ENCODE data around the gene HELZ2. TPM values are rescaled to one million over a fixed set of nuclear protein-coding genes. Genes with fewer than 3 reads are reported as not detected.

The HELZ2 gene
- total and polyA plus RNA-seq, 2 experiments from 2014 or later = 5.2 to 48.9 TPM

- Mint-ChIP-seq H3K9me3 (no peaks in the 10 kb centered on the region; the same call in 2 of the 3 replicates), H3K27ac (no peak overlapping the region), H3K4me1 (peaks cover 14% of the 10 kb centered on the region; the same call in 2 of the 3 replicates), H3K4me3 (no peak overlapping the region; the same call in 2 of the 3 replicates), H3K36me3 (ENCODE audit: low read depth) (peaks cover 4% of the 10 kb centered on the region; the same call in 1 of the 3 replicates), H3K27me3 (ENCODE audit: insufficient read depth, low read depth, poor library complexity) (peaks cover 10% of the 10 kb centered on the region)
- H3K27ac ChIP-seq (ENCODE audit: low read depth) = no peak overlapping the region
- no peaks in the 10 kb centered on the region for H4K20me1 ChIP-seq (replicated peaks; ENCODE audit: insufficient read depth)
- TF ChIP-seq ZNF114 (CRISPR knock-in tag; IDR thresholded peaks at IDR 0.05) (no peak), CTCF (conservative IDR thresholded peaks at IDR 0.05; ENCODE audit: low read depth in 2 of 2) (no peak), ZNF331 (CRISPR knock-in tag; IDR thresholded peaks at IDR 0.05; ENCODE audit: low read depth) (no peak)
- no peaks in the 10 kb centered on the region for H3K79me2 ChIP-seq (replicated peaks; ENCODE audit: insufficient read depth)
- H3K4me3 ChIP-seq = no peak overlapping the region
- DNase-seq (ENCODE audit: low spot score) = no peak
- no peaks in the 10 kb centered on the region for H3K27me3 ChIP-seq (ENCODE audit: insufficient read depth)
- 0 out of 2 replicates have a peak, but pooled peaks cover 5% of the 10 kb centered on the region for H3K4me1 ChIP-seq (ENCODE audit: insufficient read depth)
- H3K4me2 ChIP-seq = no peak overlapping the region
- H3F3A ChIP-seq (replicated peaks; ENCODE audit: low read depth) = no peaks in the 10 kb centered on the region
- no peaks in the 10 kb centered on the region for H3K36me3 ChIP-seq (ENCODE audit: insufficient read depth)
- no peaks in the 10 kb centered on the region for H3K9me2 ChIP-seq (ENCODE audit: insufficient read depth)
- no peak overlapping the region for H2AFZ ChIP-seq
- no peak for ATAC-seq
Observed at GRCh38 chr20:63544958-63545516, 29.0 kb downstream of the HELZ2 start.

GRCh38 chr20:63544241-63544957, 29.6 kb downstream of the HELZ2 start:
- no peak for ATAC-seq
- H3K27ac Mint-ChIP-seq = no peak overlapping the region
- no peak overlapping the region for H2AFZ ChIP-seq
- no peaks in the 10 kb centered on the region; the same call in 2 of the 3 replicates for H3K9me3 Mint-ChIP-seq
- no peaks in the 10 kb centered on the region for H3K27me3 ChIP-seq (ENCODE audit: insufficient read depth)
- 0 out of 2 replicates have a peak, but pooled peaks cover 5% of the 10 kb centered on the region for H3K4me1 ChIP-seq (ENCODE audit: insufficient read depth)
- no peak overlapping the region for H3K27ac ChIP-seq (ENCODE audit: low read depth)
- H3K36me3 Mint-ChIP-seq (ENCODE audit: low read depth) = peaks cover 4% of the 10 kb centered on the region; the same call in 1 of the 3 replicates
- no peak overlapping the region for H3K4me2 ChIP-seq
- no peak overlapping the region for H3K4me3 Mint-ChIP-seq
- H3K4me3 ChIP-seq = no peak overlapping the region
- DNase-seq (ENCODE audit: low spot score) = no peak
- no peaks in the 10 kb centered on the region for H4K20me1 ChIP-seq (replicated peaks; ENCODE audit: insufficient read depth)
- H3K4me1 Mint-ChIP-seq = peaks cover 11% of the 10 kb centered on the region; the same call in 2 of the 3 replicates
- no peaks in the 10 kb centered on the region for H3K36me3 ChIP-seq (ENCODE audit: insufficient read depth)
- no peaks in the 10 kb centered on the region for H3F3A ChIP-seq (replicated peaks; ENCODE audit: low read depth)
- no peaks in the 10 kb centered on the region for H3K9me2 ChIP-seq (ENCODE audit: insufficient read depth)
- no peaks in the 10 kb centered on the region for H3K79me2 ChIP-seq (replicated peaks; ENCODE audit: insufficient read depth)
- peaks cover 15% of the 10 kb centered on the region for H3K27me3 Mint-ChIP-seq (ENCODE audit: insufficient read depth, low read depth, poor library complexity)
- TF ChIP-seq CTCF (conservative IDR thresholded peaks at IDR 0.05; ENCODE audit: low read depth in 2 of 2) (no peak), NANOG (IDR thresholded peaks at IDR 0.05; ENCODE audit: borderline replicate concordance) (no peak), ZNF114 (CRISPR knock-in tag; IDR thresholded peaks at IDR 0.05) (no peak), EZH2phosphoT487 (IDR thresholded peaks at IDR 0.05; ENCODE audit: unreplicated experiment) (no peak), ZNF331 (CRISPR knock-in tag; IDR thresholded peaks at IDR 0.05; ENCODE audit: low read depth) (no peak), EZH2 (IDR thresholded peaks at IDR 0.05; ENCODE audit: low read depth, unreplicated experiment) (no peak), CREB1 (CRISPR knock-in tag; IDR thresholded peaks at IDR 0.05; ENCODE audit: low read depth) (no peak), JUNB (IDR thresholded peaks at IDR 0.05; ENCODE audit: unreplicated experiment) (no peak), STAT1 (IDR thresholded peaks at IDR 0.05; ENCODE audit: unreplicated experiment) (no peak), REST (IDR thresholded peaks at IDR 0.05; ENCODE audit: unreplicated experiment) (no peak), POLR2AphosphoS5 (IDR thresholded peaks at IDR 0.05; ENCODE audit: low read depth) (no peak)
